ENCODE measurements around the gene SLC15A4.

- TF ChIP-seq POLR2AphosphoS5 (IDR thresholded peaks at IDR 0.05; ENCODE audit: low read depth, low read length) (no peak), POLR2A (IDR thresholded peaks at IDR 0.05; ENCODE audit: low read depth, low read length) (no peak)
Measured at GRCh38 chr12:128859311-128859710, 35.6 kb upstream of the SLC15A4 start.
